Upper lobe of left lung (tissue), 6 donors: ENCODE data around the gene ACAP3. TPM values are rescaled to one million over a fixed set of nuclear protein-coding genes. Genes with fewer than 3 reads are reported as not detected.

Source experiments
- ATAC-seq, 2 donors: fragments of 200-7000 bp; cut with Tn5 transposase; one replicate each; pipeline ENCODE4 v1.9.1; 2022; ENCODE audit warnings: mild to moderate bottlenecking in 2 of 2, moderate library complexity in 2 of 2; ENCODE audit not compliant: low FRiP score in 2 of 2
- DNase-seq, 2 donors: peaks; one replicate each; pipeline ENCODE4 v3.0.0-alpha.2; 2019 to 2020
- H3K27ac ChIP-seq, 4 donors: fragments of 200-600 bp; sonication (generic); one replicate each; pipeline ENCODE4 v1.5.1; 2016 to 2019
- H3K27me3 ChIP-seq, 4 donors: fragments of 200-600 bp; sonication (generic); one replicate each; pipeline ENCODE4 v1.5.1; 2017 to 2019
- H3K36me3 ChIP-seq, 4 donors: fragments of 200-600 bp; sonication (generic); one replicate each; pipeline ENCODE4 v1.5.1; 2016 to 2019
- H3K4me1 ChIP-seq, 4 donors: fragments of 200-600 bp; sonication (generic); one replicate each; pipeline ENCODE4 v1.5.1; 2018 to 2019
- H3K4me3 ChIP-seq, 4 donors: fragments of 200-600 bp; sonication (generic); one replicate each; pipeline ENCODE4 v1.5.1; 2017 to 2019; ENCODE audit warnings: mild to moderate bottlenecking in 2 of 4, moderate library complexity in 1 of 4
- H3K9me3 ChIP-seq, 4 donors: fragments of 200-600 bp; sonication (generic); one replicate each; pipeline ENCODE4 v1.5.1; 2018 to 2019
- CTCF ChIP-seq, 6 experiments: fragments of 450-650 bp in 4 of 6; fragments of 200-600 bp in 2 of 6; sonication (generic) in 2 of 6; IDR thresholded peaks; one replicate each; pipeline ENCODE4 v1.5.1; 2016 to 2019; ENCODE audit warnings: antibody characterized with exemption in 6 of 6
- EP300 ChIP-seq, 4 donors: sonication (generic); formaldehyde crosslinking; IDR thresholded peaks; one replicate each; pipeline ENCODE4 v1.5.1; 2017; ENCODE audit warnings: antibody characterized with exemption in 4 of 4, control low read depth in 2 of 4
- POLR2A ChIP-seq, 4 donors: fragments of 450-650 bp; IDR thresholded peaks; one replicate each; pipeline ENCODE4 v1.5.1; 2016 to 2017; ENCODE audit warnings: antibody characterized with exemption in 4 of 4, mild to moderate bottlenecking in 2 of 4
- POLR2AphosphoS5 ChIP-seq, 2 donors: sonication (generic); formaldehyde crosslinking; IDR thresholded peaks; one replicate each; pipeline ENCODE4 v1.5.1; 2017; ENCODE audit warnings: antibody characterized with exemption in 2 of 2
- whole genome bisulfite sequencing, 2 donors: methylation state at CpG; one replicate each; pipeline ENCODE4 v1.1.5; 2017 to 2018; 5-methylcytosine and 5-hydroxymethylcytosine counted together
- total RNA-seq, 6 donors: library from RNA; depleted of rRNA in 4 of 6; stranded (reverse); fragments of >200 nt in 4 of 6; gene quantifications; one replicate each; pipeline versions ENCODE4 v1.1.0 to v1.2.1, GENCODE V29; 2016 to 2021
- donor health status: DM: no; HTN: no; CAD: no; lungs with moderate emphysema.
- donor health status: DM: no; HTN: yes; CAD: no; lungs with severe emphysema.

ACAP3 gene
- total RNA-seq, 6 donors from 2014 or later, result 33.5 to 166 (median 60.1) TPM

DNA sequence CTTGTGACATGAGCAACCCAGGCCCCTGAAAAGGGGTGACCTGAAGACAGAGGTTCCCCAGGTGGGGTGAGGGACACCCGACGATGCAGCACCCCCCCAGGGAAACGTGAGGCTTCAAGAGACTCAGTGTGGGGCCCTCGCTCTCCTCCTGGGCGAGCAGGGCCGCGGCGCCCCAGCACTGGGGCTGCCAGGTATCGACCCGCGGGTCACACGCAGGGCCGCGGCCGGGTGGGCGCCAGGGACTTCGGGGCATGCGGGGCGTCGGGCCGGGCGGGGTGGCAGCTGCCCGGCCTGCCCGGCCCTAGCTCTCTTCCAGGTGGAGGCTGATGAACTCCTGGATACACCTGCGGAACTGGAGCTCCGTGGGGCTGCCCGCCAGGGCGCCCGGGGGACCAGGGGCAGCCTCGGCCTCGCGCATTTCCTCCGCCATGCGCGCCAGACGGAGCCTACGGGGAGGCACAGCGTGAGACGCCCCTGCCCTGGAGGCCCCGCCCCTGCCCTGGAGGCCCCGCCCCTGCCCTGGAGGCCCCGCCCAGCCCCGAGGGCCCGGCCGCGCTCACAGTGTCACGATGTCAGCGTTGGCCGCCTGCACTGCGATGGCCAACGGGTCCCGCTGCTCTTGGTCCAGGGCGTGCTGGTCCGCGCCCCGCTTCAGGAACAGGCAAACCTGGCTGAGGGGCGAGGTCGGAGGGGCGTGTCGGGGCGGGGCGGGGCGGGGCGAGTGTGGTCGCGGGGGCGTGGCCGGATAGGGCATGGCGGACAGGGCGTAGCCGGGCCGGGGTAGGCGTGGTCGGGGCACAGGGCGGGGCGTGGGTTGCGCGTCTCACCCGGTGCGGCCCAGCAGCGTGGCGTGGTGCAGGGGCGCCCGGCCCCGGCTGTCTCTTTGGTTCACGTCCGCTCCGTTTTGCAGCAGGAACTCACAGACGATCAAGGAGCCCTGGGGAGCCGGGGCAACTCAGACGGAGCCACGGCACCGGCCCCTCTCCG, 14.2 kb downstream of the ACAP3 start:
- Histone ChIP-seq H3K36me3 (peaks cover 0 to 43% (median 16%) of the 10 kb centered on the region in 4 donors), H3K4me3 (no peak overlapping the region), H3K27me3 (peaks cover 0 to 3% (median 0%) of the 10 kb centered on the region in 4 donors), H3K9me3 (no peaks in the 10 kb centered on the region), H3K27ac (no peak overlapping the region), H3K4me1 (peaks cover 0 to 14% (median 9%) of the 10 kb centered on the region in 4 donors)
- DNase-seq, result peak in 1 of 2 donors; percentile 86
- WGBS, 2 donors, result 87 to 98% methylated on average over 12 to 38 of the region's 94 CpGs
- ATAC-seq, result no peak
- TF ChIP-seq POLR2AphosphoS5 (IDR thresholded peaks at IDR 0.05) (no peak), CTCF (IDR thresholded peaks at IDR 0.05) (no peak), EP300 (IDR thresholded peaks at IDR 0.05) (no peak), POLR2A (IDR thresholded peaks at IDR 0.05) (no peak)

DNA sequence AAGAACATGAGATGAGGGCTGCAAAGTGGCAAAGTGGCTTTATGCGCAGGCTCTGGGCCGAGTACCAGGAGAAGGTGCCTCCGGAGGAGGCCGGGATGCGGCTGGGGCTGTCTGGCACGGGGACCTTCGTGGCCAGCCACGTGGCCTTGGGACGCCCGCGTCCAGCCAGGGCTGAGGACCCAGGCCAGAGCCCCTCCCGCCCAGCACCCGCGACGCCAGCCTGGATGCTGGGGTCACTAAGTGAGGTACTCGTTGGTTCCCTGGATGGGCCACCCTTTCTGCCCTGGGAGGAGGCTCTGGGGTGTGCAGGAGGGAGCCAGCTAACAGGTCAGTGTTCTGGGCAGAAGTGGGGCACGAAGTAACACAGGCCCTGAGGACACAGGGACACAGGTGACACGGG, 14.9 kb downstream of the ACAP3 start:
- Histone ChIP-seq H3K27me3 (peaks cover 0 to 3% (median 0%) of the 10 kb centered on the region in 4 donors), H3K4me3 (no peak overlapping the region), H3K27ac (no peak overlapping the region), H3K4me1 (peaks cover 0 to 14% (median 9%) of the 10 kb centered on the region in 4 donors), H3K36me3 (peaks cover 0 to 40% (median 15%) of the 10 kb centered on the region in 4 donors), H3K9me3 (no peaks in the 10 kb centered on the region)
- no peak for ATAC-seq
- DNase-seq, result peak in 1 of 2 donors; percentile 84
- WGBS, 2 donors, result 90 to 95% methylated on average over 7 to 18 of the region's 18 CpGs
- TF ChIP-seq POLR2A (IDR thresholded peaks at IDR 0.05) (no peak), EP300 (IDR thresholded peaks at IDR 0.05) (no peak), CTCF (IDR thresholded peaks at IDR 0.05) (no peak), POLR2AphosphoS5 (IDR thresholded peaks at IDR 0.05) (no peak)

DNA sequence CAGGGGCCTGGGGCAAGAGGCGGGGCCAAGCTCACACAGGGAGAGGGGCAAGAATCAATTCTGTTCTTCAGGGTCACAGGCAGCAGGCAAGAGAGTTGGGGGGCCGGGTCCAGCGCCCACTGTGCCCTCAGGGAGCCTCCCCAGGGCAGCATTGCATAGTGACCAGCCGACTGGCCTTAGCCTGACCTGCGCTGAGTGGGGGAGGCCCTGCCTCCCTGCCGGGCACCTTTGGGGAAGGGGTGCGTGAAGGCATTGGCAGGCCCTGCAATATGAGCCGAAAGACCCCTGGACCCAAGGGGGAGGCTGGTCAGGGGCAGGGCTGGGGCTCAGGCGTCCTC, 15.3 kb downstream of the ACAP3 start:
- no peak overlapping the region for H3K27ac ChIP-seq
- peak in 1 of 2 donors; percentile 1 for ATAC-seq
- no peak overlapping the region for H3K4me3 ChIP-seq
- 85 to 93% methylated on average over 4 to 9 of the region's 9 CpGs for WGBS, 2 donors
- peaks cover 0 to 3% (median 0%) of the 10 kb centered on the region in 4 donors for H3K27me3 ChIP-seq
- H3K36me3 ChIP-seq, result peaks cover 0 to 36% (median 13%) of the 10 kb centered on the region in 4 donors
- TF ChIP-seq EP300 (IDR thresholded peaks at IDR 0.05) (no peak), POLR2AphosphoS5 (IDR thresholded peaks at IDR 0.05) (no peak), POLR2A (IDR thresholded peaks at IDR 0.05) (no peak), CTCF (IDR thresholded peaks at IDR 0.05) (no peak)
- no peaks in the 10 kb centered on the region for H3K9me3 ChIP-seq
- H3K4me1 ChIP-seq, result peaks cover 0 to 14% (median 9%) of the 10 kb centered on the region in 4 donors
- no peak for DNase-seq

DNA sequence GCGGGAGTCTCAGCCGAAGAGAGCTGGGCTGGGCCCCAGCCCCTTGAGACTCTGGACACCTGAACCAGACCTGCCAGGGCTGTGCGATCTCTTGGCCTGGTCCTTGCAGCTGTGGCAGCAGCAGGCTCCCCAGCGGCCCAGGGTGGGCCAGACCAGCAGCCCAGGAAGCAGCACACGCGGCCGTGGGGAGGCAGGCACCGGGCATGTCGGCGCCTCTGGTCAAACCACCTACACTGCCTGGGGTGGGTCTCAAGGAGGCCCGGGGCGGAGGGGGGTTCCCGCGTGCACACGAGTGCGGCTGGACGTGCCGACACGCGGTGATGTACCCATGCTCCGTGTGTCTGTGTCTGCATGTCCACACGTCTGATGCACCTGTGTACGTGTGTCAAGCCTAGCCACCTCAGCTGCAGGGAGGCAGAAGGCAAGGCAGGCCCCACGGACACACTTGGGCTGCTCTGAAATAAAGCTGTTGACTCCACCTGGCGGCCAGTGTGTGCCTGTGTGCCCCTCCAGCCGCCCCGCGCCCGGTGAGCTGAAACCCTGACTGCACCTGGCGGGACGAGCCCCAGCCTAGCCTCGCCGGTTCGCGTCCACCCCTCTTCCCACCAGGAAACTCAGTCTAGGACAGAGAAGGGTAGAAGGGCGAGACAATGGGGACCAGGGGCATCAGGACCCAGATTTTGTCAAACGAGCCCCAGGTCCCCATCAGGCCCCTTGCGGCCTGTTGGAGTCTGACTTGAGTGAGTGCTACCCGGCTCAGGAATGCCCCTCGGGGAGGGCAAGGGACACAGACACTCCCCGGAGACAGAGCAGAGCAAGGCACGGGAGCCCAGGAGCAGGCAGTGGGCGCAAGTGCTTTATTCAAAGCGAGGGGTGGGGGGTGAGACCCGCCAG, 15.9 kb downstream of the ACAP3 start:
- WGBS, 2 donors, result 39 to 45% methylated on average over 18 to 42 of the region's 45 CpGs
- Histone ChIP-seq H3K36me3 (peaks cover 0 to 34% (median 13%) of the 10 kb centered on the region in 4 donors), H3K4me1 (peaks cover 0 to 14% (median 9%) of the 10 kb centered on the region in 4 donors), H3K27ac (no peak overlapping the region), H3K4me3 (no peak overlapping the region), H3K9me3 (no peaks in the 10 kb centered on the region), H3K27me3 (peaks cover 0 to 3% (median 0%) of the 10 kb centered on the region in 4 donors)
- DNase-seq (peak; percentile 80 to 89), ATAC-seq (peak; percentile 61 to 81)
- TF ChIP-seq EP300 (IDR thresholded peaks at IDR 0.05) (no peak), CTCF (IDR thresholded peaks at IDR 0.05) (peak; percentile 56 to 92 (median 85))
